HG02642 (cell line): ENCODE data around the gene SPRR2A.
"Not testable (repeated sequence)": the region's sequence is repeated elsewhere in the genome, so short reads cannot be mapped to it uniquely, and the experiment has no call there.

ENCODE experiments used
- ATAC-seq: cut with Tn5 transposase; IDR thresholded peaks from one replicate; pipeline ENCODE4 v1.9.1; 2021; ENCODE audit warnings: mild to moderate bottlenecking; ENCODE audit not compliant: unreplicated experiment, poor library complexity

SPRR2A gene

GRCh38 chr1:153057375-153057774 is at the start of gene SPRR2A:
SPRR2A (minus strand) TSS chr1:153057512; CDS start chr1:153056735, 777 bp downstream.
- ATAC-seq: no peak

GRCh38 chr1:153100245-153100644 is 42.9 kb upstream of the SPRR2A start:
- no peak for ATAC-seq

- no peak for ATAC-seq
Measured at GRCh38 chr1:153099461-153100045, 42.2 kb upstream of the SPRR2A start.

- ATAC-seq: no peak
Measured at GRCh38 chr1:153095764-153096163, 38.5 kb upstream of the SPRR2A start.

DNA sequence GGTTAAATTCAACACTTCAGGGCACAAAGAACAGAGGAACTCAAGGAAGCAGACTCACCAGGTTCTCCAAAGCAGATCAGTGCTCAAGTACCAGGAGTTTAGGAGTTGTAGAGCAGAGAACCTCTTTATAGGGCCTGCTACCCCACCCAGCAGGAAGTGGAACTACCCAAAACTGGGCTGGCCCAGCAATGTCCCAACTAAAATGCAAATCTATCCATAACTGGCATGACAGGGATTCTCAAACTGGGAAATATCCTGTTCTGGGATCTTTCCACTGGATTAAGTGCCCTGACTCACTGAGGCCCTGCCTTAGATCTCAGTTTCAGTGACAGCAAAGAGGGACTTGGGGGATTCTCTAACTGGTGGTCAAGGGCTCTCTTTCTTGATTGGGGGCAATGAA is 37.1 kb upstream of the SPRR2A start, which contains the start of gene SPRR2E:
TSS of gene SPRR2E (minus strand) at position 101 of the 400 bp plus-strand sequence. CDS start 775 bp downstream, outside the sequence.
- no peak for ATAC-seq

- no peak for ATAC-seq
Measured at GRCh38 chr1:153087652-153088051, 30.3 kb upstream of the SPRR2A start.

DNA sequence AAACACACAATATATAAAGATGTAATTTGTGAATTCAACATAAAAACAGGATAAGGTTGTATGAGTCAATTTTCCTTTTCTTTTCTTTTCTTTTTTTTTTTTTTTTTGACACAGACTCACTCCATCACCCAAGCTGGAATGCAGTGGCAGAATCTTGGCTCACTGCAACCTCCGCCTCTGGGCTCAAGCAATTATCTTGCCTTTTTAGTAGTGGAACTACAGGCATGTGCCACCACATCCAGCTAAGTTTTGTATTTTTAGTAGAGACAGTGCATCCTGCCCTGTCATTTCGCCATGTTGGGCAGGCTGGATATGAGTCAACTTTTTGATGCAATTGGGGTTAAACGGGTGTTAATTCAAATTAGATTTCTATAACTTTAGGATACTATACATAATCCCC is 24.4 kb upstream of the SPRR2A start:
- no peak for ATAC-seq

DNA sequence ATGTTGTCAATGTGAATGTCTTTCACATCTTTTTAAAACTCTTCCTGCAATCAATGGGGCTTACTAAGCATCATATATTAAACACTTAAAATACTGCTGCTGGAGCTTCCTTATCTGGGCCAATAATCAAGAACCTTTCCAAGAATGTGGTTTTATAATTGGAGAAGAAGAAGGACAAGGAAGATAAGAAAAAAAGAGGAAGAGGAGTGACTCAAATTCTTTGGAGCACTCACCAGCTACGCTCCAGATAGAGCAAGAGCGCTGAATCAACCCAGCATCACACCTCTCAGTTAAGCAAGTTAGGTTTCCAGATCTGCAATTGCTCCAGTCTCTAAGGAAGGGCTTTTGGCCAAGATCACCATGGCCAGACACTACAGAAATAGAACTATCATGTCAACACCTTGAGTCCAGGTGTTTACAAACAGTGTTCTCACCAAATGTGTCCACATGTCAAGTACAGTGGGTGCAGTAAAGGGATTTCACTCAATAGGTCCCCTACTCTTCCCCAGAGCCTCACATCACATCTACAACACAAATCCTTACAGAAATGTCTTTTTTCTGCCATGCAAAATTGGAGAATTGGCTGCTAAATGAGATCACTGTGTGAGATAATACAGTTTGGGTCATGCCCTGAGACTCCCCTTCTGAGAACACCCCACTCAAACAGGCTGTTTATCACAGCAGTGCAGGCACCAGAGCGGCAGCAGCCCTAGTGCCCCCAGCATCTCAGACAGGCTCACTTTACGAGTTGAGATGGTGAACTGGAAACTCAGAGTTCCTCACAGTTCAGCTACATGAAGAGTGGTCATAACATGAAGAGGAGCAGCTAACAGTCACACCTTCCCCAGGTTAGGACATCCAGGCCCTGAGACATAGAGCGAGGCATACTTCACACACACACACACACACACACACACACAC is 15.8 kb upstream of the SPRR2A start:
- ATAC-seq: no peak

DNA sequence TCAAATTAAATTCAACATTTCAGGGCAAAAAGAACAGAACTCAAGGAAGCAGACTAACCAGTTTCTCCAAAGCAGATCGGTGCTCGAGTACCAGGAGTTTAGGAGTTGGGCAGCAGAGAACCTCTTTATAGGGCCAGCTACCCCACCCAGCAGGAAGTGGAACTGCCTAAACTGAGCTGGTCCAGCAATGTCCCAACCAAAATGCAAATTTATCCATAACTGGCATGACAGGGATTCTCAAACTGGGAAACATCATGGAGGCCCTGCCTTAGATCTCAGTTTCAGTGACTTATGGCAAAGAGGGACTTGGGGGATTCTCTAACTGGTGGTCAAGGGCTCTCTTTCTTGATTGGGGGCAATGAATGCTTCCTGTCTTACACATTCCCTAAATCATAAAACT is 14.2 kb upstream of the SPRR2A start, which contains the start of gene SPRR2B:
TSS of gene SPRR2B (minus strand) at position 101 of the 400 bp plus-strand sequence. CDS start 772 bp downstream, outside the sequence.
- no peak for ATAC-seq

DNA sequence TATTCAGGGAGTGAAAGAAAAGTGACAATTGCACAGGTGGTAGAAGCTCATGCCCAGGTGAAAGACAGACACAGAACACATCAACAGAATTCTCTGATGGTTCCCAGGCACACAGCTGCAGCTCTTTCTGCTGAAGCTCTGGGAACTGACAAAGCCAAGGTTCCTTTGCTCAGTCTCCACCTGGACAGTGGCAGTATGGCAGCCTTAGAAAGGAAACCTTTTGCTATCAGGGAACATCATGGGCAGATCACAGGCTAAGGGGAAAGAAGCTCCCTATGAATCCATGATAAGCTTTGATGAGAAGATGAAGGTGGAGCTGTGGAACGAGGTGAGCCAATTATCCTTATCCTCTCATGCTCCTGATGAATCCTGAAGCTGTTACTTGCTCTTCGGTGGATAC is 12.9 kb upstream of the SPRR2A start:
- no peak for ATAC-seq

DNA sequence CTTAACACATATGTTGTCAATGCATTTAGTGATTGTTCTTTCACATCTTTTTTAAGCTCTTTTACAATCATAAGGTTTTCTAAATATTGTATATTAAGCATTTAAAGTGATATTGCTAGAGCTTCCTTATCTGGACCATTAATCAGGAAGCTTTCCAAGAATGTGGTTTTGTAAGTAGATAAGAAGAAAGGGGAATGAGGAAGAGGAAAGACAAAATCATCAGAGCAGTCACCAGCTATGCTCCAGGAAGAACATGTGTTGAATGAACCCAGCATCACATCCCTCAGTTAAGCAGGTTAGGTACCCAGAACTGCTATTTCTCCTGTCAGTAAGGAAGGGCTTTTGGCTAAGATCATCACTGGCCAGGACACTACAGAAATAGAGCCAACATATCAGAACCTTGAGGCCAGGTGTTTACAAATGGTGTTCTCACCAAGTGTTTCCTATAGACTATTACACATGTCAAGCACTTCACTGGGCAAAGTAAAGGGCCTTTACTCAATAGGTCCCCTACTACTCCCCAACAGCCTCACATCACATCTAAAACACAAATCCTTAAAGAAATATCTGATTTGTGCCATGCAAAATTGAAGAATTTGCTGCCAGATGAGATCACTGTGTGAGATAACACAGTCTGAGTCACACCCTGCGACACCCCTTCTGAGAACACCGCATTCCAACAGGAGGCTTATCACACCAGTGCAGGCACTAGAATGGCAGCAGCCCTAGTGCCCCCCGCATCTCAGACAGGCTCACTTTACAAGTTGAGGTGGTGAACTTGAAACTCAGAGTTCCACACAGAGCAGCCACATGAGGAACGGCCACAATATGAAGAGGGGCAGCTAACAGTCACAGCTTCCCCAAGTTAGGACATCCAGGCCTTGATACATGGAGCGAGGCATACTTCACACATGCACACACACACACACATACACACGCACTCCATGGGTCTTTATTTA is 1.8 kb upstream of the SPRR2A start:
- no peak for ATAC-seq

- ATAC-seq: no peak
Measured at GRCh38 chr1:153058154-153058553, 842 bp upstream of the SPRR2A start.

DNA sequence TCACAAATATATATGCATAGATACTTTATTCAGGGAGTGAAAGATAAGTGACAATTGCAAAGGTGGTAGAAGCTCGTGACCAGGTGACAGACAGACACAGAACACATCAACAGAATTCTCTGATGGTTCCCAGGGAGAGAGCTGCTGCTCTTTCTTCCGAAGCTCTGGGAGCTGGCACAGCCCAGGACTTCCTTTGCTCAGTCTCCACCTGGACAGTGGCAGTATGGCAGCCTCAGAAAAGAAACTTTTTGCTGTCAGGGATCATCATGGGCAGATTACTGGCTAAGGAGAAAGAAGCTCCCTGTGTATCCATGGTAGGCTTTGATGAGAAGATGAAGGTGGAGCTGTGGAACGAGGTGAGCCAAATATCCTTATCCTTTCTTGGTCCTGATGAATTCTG is 1.2 kb downstream of the SPRR2A start:
- not testable (repeated sequence) for ATAC-seq

DNA sequence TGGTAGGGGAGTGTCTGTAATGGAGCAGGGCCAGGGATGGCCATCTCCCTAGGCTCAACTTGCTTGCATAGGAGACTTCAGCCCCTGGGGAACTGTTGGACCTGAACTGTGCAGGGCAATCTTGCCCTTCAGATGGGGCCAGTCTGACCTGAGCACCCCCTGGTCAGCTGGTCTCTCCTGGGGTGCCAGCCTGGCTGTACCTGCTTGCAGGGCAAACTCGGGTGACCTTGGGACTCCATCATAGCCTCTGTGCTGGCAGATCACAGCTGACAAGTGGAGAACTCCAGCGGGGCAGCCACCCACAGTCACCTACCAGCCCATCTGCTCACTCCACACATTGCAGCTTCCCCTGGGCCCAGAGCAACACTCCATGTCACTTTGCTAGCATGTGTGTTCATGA is 8.1 kb downstream of the SPRR2A start:
- no peak for ATAC-seq

- no peak for ATAC-seq
Measured at GRCh38 chr1:153040950-153041631, 16.2 kb downstream of the SPRR2A start, which contains the start of gene SPRR2D. SPRR2D (minus strand) TSS chr1:153041120; CDS start chr1:153040346, 774 bp downstream.

- ATAC-seq: no peak
Measured at GRCh38 chr1:153035211-153035610, 22.1 kb downstream of the SPRR2A start.

DNA sequence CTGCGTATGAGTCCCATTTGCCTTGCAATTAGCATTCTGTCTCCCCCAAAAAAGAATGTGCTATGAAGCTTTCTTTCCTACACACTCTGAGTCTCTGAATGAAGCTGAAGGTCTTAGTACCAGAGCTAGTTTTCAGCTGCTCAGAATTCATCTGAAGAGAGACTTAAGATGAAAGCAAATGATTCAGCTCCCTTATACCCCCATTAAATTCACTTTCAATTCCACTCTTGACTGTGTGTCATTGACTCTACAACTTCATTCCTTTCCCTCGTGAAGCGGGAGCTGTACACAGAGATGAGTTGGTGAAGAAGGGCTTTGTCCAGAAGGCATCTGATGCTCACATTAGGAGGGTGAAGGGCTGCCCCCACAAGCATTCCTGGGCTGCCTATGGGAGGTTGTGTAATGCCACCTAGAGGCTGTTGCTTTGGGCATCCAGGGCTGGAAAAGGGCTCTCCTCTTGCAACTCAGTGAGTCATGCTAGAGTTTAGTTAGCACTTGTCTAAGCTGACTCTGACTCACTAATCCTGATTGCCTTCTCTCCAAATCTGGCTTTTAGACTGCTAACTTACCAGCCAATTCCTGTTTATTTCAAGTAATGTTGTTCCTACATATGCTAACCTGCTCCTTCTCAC is 24.5 kb downstream of the SPRR2A start:
- ATAC-seq: no peak

- ATAC-seq: no peak
Measured at GRCh38 chr1:153032073-153032472, 25.2 kb downstream of the SPRR2A start.

DNA sequence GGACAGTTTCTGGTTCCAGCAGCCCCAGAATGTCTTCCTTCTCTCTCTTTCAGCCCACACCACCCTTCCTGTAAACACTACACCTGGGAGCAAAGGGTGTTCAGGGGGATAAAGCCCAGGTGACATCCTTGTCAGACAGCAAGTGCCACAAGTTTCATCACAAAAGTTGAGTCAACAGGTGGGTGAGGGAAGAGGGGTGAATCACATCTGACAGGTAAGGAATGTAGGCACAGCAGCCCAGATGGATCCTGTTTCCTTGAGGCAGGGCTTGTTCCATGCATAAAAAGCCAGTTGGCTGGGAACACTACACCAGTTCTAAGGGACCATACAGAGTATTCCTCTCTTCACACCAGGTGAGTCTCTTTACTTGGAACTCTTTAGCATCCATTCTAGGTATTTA is 26.4 kb downstream of the SPRR2A start, which contains the start of gene SPRR1B:
TSS of gene SPRR1B (plus strand) at position 309 of the 400 bp plus-strand sequence. CDS start 1,143 bp downstream, outside the sequence.
- no peak for ATAC-seq
